ENCODE measurements around the gene SFSWAP. TPM values are rescaled to one million over a fixed set of nuclear protein-coding genes. Genes with fewer than 3 reads are reported as not detected.

The SFSWAP gene
- total RNA-seq, 1 experiment from 2014 or later, result 76.3 TPM

GRCh38 chr12:131793243-131794022 is 82.5 kb downstream of the SFSWAP start:
- H3K27me3 Mint-ChIP-seq (ENCODE audit: low read depth), result no peaks in the 10 kb centered on the region; the same call in 1 of the 2 replicates
- peak overlapping the region; percentile 80 for H3K27ac Mint-ChIP-seq
- peaks cover 5% of the 10 kb centered on the region for H3K9me3 Mint-ChIP-seq
- peaks cover 60% of the 10 kb centered on the region for H3K36me3 Mint-ChIP-seq
- no peak overlapping the region for H3K4me3 Mint-ChIP-seq
- DNase-seq (ENCODE audit: low spot score) (no peak), ATAC-seq (no peak)
- CTCF ChIA-PET, result interaction anchor here (0.6 to 1.3 kb wide), 2 partner anchors 38 to 123 kb away, joined by 3 to 4 read pairs; no protein-coding TSS in a partner anchor
- TF ChIP-seq ZNF121 (CRISPR knock-in tag; IDR thresholded peaks at IDR 0.05) (peak; percentile 82), ATF1 (CRISPR knock-in tag; IDR thresholded peaks at IDR 0.05) (no peak)
- H3K4me1 Mint-ChIP-seq, result peaks cover 38% of the 10 kb centered on the region
- POLR2A ChIA-PET, result interaction anchor here (0.6 to 0.7 kb wide), 2 partner anchors 9 to 508 kb away, joined by 3 read pairs; no protein-coding TSS in a partner anchor

- H3K27me3 Mint-ChIP-seq (ENCODE audit: low read depth), result no peaks in the 10 kb centered on the region; the same call in 1 of the 2 replicates
- peak overlapping the region; percentile 80 for H3K27ac Mint-ChIP-seq
Measured at GRCh38 chr12:131794061-131794460, 83.2 kb downstream of the SFSWAP start.

More at GRCh38 chr12:131794061-131794460, 83.2 kb downstream of the SFSWAP start:
- peaks cover 5% of the 10 kb centered on the region for H3K9me3 Mint-ChIP-seq
- DNase-seq (ENCODE audit: low spot score) (no peak), ATAC-seq (no peak)
- ChIA-PET CTCF (interaction anchor here (0.6 to 1.3 kb wide), 2 partner anchors 39 to 122 kb away, joined by 3 to 4 read pairs; no protein-coding TSS in a partner anchor), POLR2A (interaction anchor here (0.7 kb wide), 1 partner anchor 18 kb away, joined by 3 read pairs; no protein-coding TSS in a partner anchor)
- no peak overlapping the region for H3K4me3 Mint-ChIP-seq
- peaks cover 38% of the 10 kb centered on the region for H3K4me1 Mint-ChIP-seq
- TF ChIP-seq, protein P1, sequence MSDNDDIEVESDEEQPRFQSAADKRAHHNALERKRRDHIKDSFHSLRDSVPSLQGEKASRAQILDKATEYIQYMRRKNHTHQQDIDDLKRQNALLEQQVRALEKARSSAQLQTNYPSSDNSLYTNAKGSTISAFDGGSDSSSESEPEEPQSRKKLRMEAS (CRISPR knock-in tag; IDR thresholded peaks at IDR 0.05), result no peak
- no peak for TF ChIP-seq ZNF396 (CRISPR knock-in tag; IDR thresholded peaks at IDR 0.05; ENCODE audit: borderline replicate concordance)
- TF ChIP-seq, protein P2, sequence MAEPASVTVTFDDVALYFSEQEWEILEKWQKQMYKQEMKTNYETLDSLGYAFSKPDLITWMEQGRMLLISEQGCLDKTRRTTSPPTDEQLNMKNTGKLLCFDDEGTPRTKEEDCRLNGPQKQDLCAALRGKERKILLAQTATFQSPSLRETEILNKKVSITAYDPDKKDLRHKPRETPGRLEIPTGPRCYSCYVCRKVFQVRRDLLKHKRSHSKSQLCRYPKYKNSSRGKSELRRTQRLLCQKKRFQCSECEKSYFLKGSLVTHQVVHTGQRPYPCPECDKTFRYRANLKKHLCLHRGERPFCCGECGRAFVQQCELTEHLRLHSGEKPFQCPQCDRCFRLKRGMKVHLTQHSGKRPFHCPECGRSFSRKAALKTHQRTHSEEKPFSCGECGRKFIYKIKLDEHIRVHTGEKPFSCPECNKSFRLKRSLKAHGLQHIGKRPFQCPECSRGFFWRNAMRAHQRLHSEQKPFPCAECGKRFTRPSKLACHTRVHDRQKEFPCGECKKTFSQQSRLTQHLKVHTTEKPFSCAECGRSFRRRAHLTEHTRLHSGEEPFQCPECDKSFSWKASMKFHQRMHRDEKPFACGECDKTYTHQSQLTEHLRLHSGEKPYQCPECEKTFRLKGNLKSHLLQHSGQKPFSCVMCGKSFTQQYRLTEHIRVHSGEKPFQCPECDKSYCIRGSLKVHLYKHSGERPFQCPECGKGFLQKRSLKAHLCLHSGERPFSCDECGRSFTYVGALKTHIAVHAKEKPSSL (CRISPR knock-in tag; conservative IDR thresholded peaks at IDR 0.05), result no peak
- TF ChIP-seq NFE2L1 (CRISPR knock-in tag; IDR thresholded peaks at IDR 0.05), result no peak
- no peak for TF ChIP-seq HMGA2 (CRISPR knock-in tag; IDR thresholded peaks at IDR 0.05)
- TF ChIP-seq USF1 (CRISPR knock-in tag; IDR thresholded peaks at IDR 0.05), result no peak
- TF ChIP-seq, protein P3, sequence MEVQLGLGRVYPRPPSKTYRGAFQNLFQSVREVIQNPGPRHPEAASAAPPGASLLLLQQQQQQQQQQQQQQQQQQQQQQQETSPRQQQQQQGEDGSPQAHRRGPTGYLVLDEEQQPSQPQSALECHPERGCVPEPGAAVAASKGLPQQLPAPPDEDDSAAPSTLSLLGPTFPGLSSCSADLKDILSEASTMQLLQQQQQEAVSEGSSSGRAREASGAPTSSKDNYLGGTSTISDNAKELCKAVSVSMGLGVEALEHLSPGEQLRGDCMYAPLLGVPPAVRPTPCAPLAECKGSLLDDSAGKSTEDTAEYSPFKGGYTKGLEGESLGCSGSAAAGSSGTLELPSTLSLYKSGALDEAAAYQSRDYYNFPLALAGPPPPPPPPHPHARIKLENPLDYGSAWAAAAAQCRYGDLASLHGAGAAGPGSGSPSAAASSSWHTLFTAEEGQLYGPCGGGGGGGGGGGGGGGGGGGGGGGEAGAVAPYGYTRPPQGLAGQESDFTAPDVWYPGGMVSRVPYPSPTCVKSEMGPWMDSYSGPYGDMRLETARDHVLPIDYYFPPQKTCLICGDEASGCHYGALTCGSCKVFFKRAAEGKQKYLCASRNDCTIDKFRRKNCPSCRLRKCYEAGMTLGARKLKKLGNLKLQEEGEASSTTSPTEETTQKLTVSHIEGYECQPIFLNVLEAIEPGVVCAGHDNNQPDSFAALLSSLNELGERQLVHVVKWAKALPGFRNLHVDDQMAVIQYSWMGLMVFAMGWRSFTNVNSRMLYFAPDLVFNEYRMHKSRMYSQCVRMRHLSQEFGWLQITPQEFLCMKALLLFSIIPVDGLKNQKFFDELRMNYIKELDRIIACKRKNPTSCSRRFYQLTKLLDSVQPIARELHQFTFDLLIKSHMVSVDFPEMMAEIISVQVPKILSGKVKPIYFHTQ (CRISPR knock-in tag; IDR thresholded peaks at IDR 0.05), result no peak
- TF ChIP-seq FOXK1 (CRISPR knock-in tag; IDR thresholded peaks at IDR 0.05), result no peak
- TF ChIP-seq IRF1 (CRISPR knock-in tag; IDR thresholded peaks at IDR 0.05), result no peak
- no peak for TF ChIP-seq ZBTB21 (CRISPR knock-in tag; IDR thresholded peaks at IDR 0.05; ENCODE audit: borderline replicate concordance)
- no peak for TF ChIP-seq TEAD4 (CRISPR knock-in tag; IDR thresholded peaks at IDR 0.05)
- no peak for TF ChIP-seq ERG (CRISPR knock-in tag; IDR thresholded peaks at IDR 0.05)
- TF ChIP-seq ZNF281 (CRISPR knock-in tag; IDR thresholded peaks at IDR 0.05), result no peak
- no peak for TF ChIP-seq ESRRA (CRISPR knock-in tag; IDR thresholded peaks at IDR 0.05; ENCODE audit: borderline replicate concordance)
- TF ChIP-seq, protein P4, sequence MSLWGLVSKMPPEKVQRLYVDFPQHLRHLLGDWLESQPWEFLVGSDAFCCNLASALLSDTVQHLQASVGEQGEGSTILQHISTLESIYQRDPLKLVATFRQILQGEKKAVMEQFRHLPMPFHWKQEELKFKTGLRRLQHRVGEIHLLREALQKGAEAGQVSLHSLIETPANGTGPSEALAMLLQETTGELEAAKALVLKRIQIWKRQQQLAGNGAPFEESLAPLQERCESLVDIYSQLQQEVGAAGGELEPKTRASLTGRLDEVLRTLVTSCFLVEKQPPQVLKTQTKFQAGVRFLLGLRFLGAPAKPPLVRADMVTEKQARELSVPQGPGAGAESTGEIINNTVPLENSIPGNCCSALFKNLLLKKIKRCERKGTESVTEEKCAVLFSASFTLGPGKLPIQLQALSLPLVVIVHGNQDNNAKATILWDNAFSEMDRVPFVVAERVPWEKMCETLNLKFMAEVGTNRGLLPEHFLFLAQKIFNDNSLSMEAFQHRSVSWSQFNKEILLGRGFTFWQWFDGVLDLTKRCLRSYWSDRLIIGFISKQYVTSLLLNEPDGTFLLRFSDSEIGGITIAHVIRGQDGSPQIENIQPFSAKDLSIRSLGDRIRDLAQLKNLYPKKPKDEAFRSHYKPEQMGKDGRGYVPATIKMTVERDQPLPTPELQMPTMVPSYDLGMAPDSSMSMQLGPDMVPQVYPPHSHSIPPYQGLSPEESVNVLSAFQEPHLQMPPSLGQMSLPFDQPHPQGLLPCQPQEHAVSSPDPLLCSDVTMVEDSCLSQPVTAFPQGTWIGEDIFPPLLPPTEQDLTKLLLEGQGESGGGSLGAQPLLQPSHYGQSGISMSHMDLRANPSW (CRISPR knock-in tag; conservative IDR thresholded peaks at IDR 0.05; ENCODE audit: low read depth), result no peak
- no peak for TF ChIP-seq SMAD4 (CRISPR knock-in tag; IDR thresholded peaks at IDR 0.05)
- TF ChIP-seq ATF1 (CRISPR knock-in tag; IDR thresholded peaks at IDR 0.05), result no peak
- no peak for TF ChIP-seq EMX1 (CRISPR knock-in tag; IDR thresholded peaks at IDR 0.05)
- no peak for TF ChIP-seq MYBL2 (CRISPR knock-in tag; IDR thresholded peaks at IDR 0.05)
- H3K36me3 Mint-ChIP-seq, result peaks cover 61% of the 10 kb centered on the region
